Neutrophil (primary cell): ENCODE results near the gene ACTR3C.
A peak's percentile ranks its signal among the peaks of the same experiment; 100 is the strongest.
"Not testable (repeated sequence)": the region's sequence is repeated elsewhere in the genome, so short reads cannot be mapped to it uniquely, and the experiment has no call there.

Source experiments
- H3K27ac ChIP-seq: fragments of 200-600 bp; sonication (generic); 2 replicates; pipeline ENCODE4 v1.5.1; 2016; ENCODE audit warnings: mild to moderate bottlenecking, moderate library complexity
- H3K27me3 ChIP-seq: fragments of 200-600 bp; sonication (generic); 2 replicates; pipeline ENCODE4 v1.6.0; 2016; ENCODE audit warnings: mild to moderate bottlenecking
- H3K36me3 ChIP-seq: fragments of 200-600 bp; sonication (generic); 2 replicates; pipeline ENCODE4 v1.5.1; 2017
- H3K4me1 ChIP-seq, 2 experiments: fragments of 200-600 bp in 1 of 2; sonication (generic) in 1 of 2; 1 replicate in 1 of 2; 2 replicates in 1 of 2; pipeline versions ENCODE4 v1.5.1 to v1.6.1; 2013 to 2016; ENCODE audit warnings: low read depth in 1 of 2, low read length in 1 of 2, mild to moderate bottlenecking in 1 of 2, moderate library complexity in 1 of 2; ENCODE audit not compliant: control insufficient read depth in 1 of 2, insufficient read depth in 1 of 2
- H3K4me3 ChIP-seq, 2 experiments: fragments of 200-600 bp in 1 of 2; sonication (generic) in 1 of 2; 1 replicate in 1 of 2; 2 replicates in 1 of 2; pipeline ENCODE4 v1.5.1; 2013 to 2016; ENCODE audit warnings: low read depth in 1 of 2, low read length in 1 of 2, mild to moderate bottlenecking in 1 of 2, moderate library complexity in 1 of 2
- H3K9me3 ChIP-seq: fragments of 200-600 bp; sonication (generic); 2 replicates; pipeline ENCODE4 v1.5.1; 2016
- TF ChIP-seq, protein P1 (sequence below): fragments of 200-600 bp; sonication (generic); IDR thresholded peaks from 2 replicates; pipeline ENCODE4 v1.5.1; 2016; ENCODE audit warnings: antibody characterized with exemption

ACTR3C gene

DNA sequence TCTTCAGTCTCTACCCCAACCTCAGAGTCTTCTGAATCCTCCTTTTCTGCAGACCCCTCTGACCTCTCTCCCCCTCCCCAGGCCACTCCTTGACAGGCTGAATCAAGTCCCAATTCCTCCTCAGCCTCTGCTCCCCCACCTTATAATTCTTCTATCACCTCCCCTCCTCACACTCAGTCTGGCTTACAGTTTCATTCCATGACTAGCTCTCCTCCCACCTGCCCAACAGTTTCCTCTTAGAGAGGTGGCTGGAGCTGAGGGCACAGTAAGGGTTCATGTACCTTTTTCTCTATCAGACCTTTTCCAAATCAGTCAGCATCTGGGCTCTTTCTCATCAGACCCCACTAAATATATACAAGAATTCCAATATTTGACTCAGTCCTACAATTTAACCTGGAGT, 14.8 kb downstream of the ACTR3C start:
- no peaks in the 10 kb centered on the region for H3K9me3 ChIP-seq
- no peak overlapping the region for H3K4me3 ChIP-seq
- no peak overlapping the region for H3K27ac ChIP-seq
- H3K36me3 ChIP-seq: no peaks in the 10 kb centered on the region
- TF ChIP-seq, protein P1, sequence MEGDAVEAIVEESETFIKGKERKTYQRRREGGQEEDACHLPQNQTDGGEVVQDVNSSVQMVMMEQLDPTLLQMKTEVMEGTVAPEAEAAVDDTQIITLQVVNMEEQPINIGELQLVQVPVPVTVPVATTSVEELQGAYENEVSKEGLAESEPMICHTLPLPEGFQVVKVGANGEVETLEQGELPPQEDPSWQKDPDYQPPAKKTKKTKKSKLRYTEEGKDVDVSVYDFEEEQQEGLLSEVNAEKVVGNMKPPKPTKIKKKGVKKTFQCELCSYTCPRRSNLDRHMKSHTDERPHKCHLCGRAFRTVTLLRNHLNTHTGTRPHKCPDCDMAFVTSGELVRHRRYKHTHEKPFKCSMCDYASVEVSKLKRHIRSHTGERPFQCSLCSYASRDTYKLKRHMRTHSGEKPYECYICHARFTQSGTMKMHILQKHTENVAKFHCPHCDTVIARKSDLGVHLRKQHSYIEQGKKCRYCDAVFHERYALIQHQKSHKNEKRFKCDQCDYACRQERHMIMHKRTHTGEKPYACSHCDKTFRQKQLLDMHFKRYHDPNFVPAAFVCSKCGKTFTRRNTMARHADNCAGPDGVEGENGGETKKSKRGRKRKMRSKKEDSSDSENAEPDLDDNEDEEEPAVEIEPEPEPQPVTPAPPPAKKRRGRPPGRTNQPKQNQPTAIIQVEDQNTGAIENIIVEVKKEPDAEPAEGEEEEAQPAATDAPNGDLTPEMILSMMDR: no peak
- no peaks in the 10 kb centered on the region for H3K27me3 ChIP-seq
- peaks cover 20 to 26% of the 10 kb centered on the region in 2 experiments for H3K4me1 ChIP-seq

DNA sequence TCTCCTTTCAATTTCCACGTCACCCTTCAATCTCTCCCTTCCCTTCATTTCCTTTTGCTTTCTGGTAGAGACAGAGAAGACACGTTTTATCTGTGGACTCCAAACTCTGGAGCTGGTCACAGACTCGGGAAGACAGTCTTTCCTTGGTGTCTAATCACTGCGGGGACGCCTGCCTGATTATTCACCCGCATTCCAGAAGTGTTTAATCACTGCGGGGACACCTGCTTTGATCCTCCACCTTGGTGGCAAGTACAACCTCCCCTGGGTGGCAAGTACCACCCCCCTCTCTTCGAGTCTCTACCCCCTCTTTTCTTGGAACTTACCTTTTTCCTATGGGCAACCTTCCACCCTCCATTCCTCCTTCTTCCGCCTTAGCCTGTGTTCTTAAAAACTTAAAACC, 15.4 kb downstream of the ACTR3C start:
- no peaks in the 10 kb centered on the region for H3K36me3 ChIP-seq

DNA sequence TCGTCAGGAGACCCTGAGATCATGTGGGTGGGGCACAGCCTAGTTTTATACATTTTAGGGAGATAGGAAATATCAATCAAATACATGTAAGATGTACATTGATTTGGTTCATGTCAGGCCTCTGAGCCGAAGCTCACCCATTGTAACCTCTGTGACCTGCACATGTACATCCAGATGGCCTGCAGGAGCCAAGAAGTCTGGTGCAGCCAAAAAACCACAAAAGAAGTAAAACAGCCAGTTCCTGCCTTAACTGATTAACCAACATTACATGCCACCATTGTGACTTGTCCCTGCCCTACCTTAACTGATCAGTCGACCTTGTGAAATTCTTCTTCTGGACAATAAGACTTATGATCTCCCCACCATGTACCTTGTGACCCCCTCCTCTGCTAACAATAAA, 16.2 kb downstream of the ACTR3C start:
- H3K9me3 ChIP-seq: no peaks in the 10 kb centered on the region
- H3K36me3 ChIP-seq: no peaks in the 10 kb centered on the region
- no peaks in the 10 kb centered on the region for H3K27me3 ChIP-seq
- H3K27ac ChIP-seq: no peak overlapping the region
- H3K4me1 ChIP-seq: peaks cover 20 to 28% of the 10 kb centered on the region in 2 experiments
- TF ChIP-seq, protein P1: no peak
- H3K4me3 ChIP-seq: no peak overlapping the region

More for the DNA sequence above, 15.4 kb downstream of the ACTR3C start:
- Histone ChIP-seq H3K27me3 (no peaks in the 10 kb centered on the region), H3K4me1 (peaks cover 20 to 28% of the 10 kb centered on the region in 2 experiments), H3K4me3 (no peak overlapping the region), H3K9me3 (no peaks in the 10 kb centered on the region), H3K27ac (no peak overlapping the region)
- TF ChIP-seq, protein P1: no peak

DNA sequence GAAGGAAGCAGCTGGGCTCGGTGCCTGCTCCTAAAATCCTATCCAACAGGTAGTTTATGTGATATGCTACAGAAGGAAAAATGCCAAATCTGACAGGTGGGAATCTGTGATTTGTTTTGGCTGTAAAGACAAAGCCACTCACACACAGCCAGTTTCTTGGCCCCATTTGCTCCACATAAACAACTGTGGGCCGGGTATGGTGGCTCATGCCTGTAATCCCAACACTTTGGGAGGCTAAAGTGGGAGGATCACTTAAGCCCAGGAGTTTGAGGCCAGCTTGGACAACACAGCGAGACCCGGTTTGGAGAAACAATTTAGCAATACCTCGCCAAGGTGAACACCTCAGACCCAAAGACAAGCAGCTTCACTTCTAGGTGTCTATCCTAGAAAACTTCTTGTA, 17.0 kb downstream of the ACTR3C start:
- Histone ChIP-seq H3K4me1 (peaks cover 20 to 28% of the 10 kb centered on the region in 2 experiments), H3K27ac (peak overlapping the region; percentile 68)
- H3K27me3 ChIP-seq, H3K4me3 ChIP-seq, H3K36me3 ChIP-seq, H3K9me3 ChIP-seq: not testable (repeated sequence)

DNA sequence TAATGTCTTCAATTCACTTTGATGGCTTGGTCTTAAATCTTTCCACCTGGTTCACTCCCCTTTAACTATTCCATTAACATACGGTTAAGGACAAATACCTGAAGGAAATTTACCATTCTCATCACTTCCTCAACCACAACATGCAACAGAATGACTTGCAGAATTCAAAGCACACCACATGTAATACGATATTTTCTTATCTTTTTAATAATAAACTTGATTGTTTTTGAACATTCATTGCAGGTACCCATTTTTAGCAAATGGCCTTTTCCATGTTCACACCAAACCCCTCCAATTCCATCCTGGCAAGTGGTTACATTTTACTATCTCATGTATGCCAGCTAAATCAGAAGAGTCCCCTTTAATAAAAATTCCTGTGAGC, 17.5 kb downstream of the ACTR3C start:
- Histone ChIP-seq H3K27ac (peak overlapping the region; percentile 68), H3K4me1 (peaks cover 20 to 28% of the 10 kb centered on the region in 2 experiments)
- H3K36me3 ChIP-seq, H3K27me3 ChIP-seq, H3K9me3 ChIP-seq, H3K4me3 ChIP-seq: not testable (repeated sequence)

DNA sequence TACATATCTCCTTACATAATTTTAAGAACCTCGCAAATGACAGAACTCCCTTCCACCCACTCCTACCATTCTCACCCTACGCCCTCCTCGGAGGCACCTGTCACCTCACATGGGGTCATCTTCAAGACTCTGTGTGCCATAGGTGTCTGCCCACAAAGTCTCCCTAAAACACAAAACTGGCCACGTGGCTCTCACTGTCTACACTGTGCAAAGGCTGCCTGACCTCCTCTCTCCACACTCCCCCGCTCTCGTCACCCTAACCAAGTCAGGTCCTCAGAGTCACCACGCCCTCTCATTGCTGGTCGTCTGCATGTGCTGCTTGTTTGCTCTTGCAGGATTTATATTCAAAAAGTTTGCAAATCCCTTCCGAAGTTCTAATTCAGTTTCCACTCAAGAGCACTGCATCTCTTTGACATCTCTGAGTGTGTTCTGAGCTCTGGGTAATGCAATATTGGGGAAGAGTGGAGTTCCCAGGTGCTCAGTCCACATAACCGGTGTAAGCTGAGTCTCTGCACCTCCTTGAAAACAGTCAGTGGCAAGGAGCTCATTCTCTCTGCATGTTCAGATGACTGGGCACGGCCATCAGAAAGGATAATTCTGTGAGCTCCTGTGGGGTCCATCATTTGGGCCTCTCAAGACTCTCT, 18.0 kb downstream of the ACTR3C start:
- H3K36me3 ChIP-seq, H3K9me3 ChIP-seq, H3K27me3 ChIP-seq, H3K4me3 ChIP-seq: not testable (repeated sequence)
- peaks cover 20 to 28% of the 10 kb centered on the region in 2 experiments for H3K4me1 ChIP-seq
- H3K27ac ChIP-seq: peak overlapping the region; percentile 68

DNA sequence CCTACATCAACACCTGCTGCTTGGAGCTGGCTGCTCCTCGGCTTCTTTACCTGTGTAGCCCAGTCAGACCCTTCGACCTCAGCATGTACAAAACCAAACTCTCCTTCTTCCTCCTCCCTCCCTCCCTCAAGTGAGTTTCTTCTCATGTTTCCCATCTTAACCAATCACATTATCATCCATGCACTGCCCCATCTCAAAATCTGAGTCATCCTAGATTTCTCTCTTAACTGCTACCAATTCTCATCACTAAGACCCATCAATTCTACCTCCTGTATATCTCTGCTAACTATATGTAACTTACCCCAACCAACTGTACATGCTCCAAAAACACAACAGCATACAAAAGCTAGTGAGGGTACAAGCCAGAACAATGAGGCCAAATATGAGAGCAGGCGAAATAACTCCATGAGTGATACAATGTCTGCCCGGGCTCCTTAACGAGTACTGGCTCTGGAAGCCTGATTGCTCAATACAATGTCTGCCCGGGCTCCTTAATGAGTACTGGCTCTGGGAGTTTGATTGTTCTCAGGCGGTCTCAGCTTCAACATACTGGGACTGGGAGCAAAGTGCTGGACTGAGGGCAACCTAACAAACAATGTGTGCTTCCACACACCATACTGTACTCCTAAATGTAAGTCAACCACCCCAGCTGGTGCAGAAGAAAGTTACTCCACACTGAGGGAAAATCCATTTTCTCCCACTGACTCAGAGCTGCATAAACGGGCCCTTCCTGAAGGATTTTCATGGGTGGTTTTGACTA, 18.7 kb downstream of the ACTR3C start:
- H3K36me3 ChIP-seq, H3K4me3 ChIP-seq, H3K9me3 ChIP-seq, H3K27me3 ChIP-seq: not testable (repeated sequence)
- Histone ChIP-seq H3K4me1 (peaks cover 20 to 28% of the 10 kb centered on the region in 2 experiments), H3K27ac (peak overlapping the region; percentile 68)

DNA sequence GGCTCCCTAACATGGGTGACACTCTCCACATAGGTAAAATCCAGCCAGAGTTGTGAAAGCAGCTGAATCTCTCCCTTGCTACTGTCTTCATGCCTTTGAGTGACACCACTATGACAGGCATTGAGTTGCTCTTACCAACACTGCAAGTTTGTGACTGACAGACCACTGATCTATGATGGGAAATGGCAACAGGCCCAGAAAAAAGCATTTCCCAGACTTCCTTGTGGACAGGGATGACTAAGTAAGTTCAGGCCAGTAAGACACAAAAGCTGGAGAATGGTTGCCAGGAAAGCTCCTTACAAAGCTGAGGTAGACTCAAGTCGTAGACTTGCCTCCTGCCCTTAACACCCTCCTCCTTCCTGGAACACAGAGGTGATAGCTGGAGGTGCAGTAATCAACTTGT, 20.4 kb downstream of the ACTR3C start:
- H3K36me3 ChIP-seq, H3K27me3 ChIP-seq, H3K9me3 ChIP-seq, H3K27ac ChIP-seq, H3K4me3 ChIP-seq: not testable (repeated sequence)
- peaks cover 20 to 28% of the 10 kb centered on the region in 2 experiments for H3K4me1 ChIP-seq

DNA sequence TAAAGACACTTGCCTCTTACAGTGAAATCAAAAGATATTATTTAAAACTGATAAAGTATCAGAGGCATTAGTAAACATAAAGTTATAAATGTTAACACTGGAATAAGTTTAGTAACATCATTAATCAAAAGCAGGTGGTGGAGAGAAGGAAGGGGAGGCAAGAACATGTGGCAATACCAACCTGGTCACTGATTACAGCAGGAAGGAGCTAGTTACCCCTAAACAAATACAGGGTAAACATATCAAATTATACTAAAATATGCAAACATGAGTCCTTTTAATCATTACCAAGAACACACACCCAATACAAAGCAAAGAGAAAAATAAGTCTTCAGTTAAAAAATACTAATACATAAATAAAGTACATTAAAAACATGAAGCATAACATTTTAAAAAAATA, 25.4 kb downstream of the ACTR3C start:
- H3K36me3 ChIP-seq, H3K9me3 ChIP-seq, H3K27ac ChIP-seq, H3K27me3 ChIP-seq, H3K4me3 ChIP-seq, H3K4me1 ChIP-seq: not testable (repeated sequence)

DNA sequence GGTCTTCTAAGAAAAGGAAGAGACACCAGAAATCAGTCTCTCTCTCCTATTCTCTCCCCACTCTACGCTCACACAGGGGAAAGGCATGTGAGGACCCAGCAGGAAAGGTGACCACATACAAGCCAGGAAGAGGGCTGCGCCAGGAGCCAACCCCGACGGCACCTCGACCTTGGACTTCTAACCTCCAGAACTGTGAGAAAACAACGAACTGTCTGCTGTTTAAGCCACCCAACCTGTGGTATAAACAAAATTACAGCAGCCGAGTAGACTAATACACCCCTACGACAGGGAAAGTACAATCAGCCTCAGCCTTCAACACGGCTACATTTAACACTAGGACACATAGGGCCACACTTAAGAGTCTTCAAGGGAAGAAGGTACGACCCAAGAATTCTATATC, 26.5 kb downstream of the ACTR3C start:
- H3K4me3 ChIP-seq, H3K4me1 ChIP-seq, H3K27ac ChIP-seq, H3K9me3 ChIP-seq, H3K36me3 ChIP-seq, H3K27me3 ChIP-seq: not testable (repeated sequence)

DNA sequence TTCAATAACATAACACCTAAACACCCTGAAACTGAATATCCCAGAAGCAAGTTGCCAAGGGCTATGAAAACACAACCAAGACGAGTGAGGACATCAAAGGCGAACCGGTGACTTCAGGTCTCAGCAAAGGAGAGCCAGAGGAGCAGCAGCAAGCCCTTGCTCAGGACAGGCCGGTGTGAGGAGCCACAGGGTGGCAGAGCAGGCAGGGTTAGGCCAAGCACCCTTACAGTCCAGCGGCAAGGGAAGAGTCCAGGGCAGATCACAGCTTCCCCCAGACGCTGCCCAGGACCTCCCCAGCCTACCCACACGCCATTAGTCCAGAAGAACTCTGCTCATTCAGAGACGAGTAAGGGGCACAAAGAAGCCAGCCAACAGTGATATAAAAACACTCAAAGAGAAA, 27.7 kb downstream of the ACTR3C start:
- not testable (repeated sequence) for H3K9me3 ChIP-seq, H3K4me1 ChIP-seq, H3K36me3 ChIP-seq, H3K27me3 ChIP-seq, H3K4me3 ChIP-seq, H3K27ac ChIP-seq
